ENCODE measurements around the gene SLC44A2.

- TF ChIP-seq CTCF (IDR thresholded peaks at IDR 0.05) = no peak
- TF ChIP-seq POLR2A (IDR thresholded peaks at IDR 0.05) = no peak
- TF ChIP-seq POLR2AphosphoS5 (IDR thresholded peaks at IDR 0.05; ENCODE audit: insufficient read depth in 1 of 2, low read depth in 1 of 2) = no peak
Observed at GRCh38 chr19:10679743-10680142, 54.4 kb downstream of the SLC44A2 start.
